ENCODE data around the gene NR2F1. TPM values are rescaled to one million over a fixed set of nuclear protein-coding genes. Genes with fewer than 3 reads are reported as not detected.

NR2F1 gene
- total RNA-seq, 1 donor from 2014 or later: 42.6 TPM

DNA sequence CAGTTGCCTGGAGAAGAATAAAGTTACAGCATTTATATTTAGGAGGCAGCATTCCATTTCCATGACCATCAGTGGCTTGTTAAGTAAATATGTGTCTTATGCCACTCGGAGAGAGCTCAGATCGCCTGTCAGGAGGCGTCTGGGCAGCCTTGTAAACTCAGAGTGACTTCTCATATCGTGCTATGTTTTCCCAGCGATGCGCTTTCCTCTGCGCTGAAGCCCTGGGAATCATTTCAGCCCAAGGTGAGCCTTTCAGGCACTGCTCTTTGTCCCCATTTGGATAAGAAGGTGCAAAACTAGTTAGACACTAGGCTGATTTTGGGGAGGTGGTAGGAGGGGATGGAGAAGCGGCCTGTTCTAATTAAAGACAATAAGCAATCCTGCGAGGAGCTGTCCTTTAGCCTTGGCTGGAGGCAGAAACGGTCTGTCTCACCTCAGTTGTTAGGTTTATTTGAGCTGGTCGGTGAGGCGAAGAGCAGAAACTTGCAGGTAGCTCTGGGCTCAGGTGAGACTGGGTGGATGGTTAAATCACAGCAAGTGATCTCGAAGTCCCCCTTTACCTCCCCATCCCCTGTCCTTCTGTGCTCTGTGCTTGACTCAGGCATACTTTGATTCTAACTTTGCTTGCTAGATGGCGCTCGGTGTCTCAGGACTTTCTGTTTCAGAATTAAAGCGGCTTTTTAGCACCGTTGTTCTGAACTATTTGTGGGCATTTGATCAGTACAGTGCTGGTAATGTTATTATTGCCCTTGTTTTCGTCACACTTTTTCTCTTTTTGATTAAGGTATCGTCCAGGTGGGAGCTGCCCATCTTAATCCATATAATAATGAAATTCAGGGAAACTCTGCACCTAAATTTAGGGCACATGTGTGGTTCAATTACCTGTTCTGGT, 24.6 kb downstream of the NR2F1 start:
- Histone ChIP-seq H3K36me3 (no peaks in the 10 kb centered on the region), H3K27ac (no peak overlapping the region), H3K27me3 (ENCODE audit: low read depth) (peaks cover 89% of the 10 kb centered on the region), H3K4me1 (peaks cover 11% of the 10 kb centered on the region), H3K4me3 (no peak overlapping the region), H3K9me3 (no peaks in the 10 kb centered on the region)
- TF ChIP-seq, protein P1, sequence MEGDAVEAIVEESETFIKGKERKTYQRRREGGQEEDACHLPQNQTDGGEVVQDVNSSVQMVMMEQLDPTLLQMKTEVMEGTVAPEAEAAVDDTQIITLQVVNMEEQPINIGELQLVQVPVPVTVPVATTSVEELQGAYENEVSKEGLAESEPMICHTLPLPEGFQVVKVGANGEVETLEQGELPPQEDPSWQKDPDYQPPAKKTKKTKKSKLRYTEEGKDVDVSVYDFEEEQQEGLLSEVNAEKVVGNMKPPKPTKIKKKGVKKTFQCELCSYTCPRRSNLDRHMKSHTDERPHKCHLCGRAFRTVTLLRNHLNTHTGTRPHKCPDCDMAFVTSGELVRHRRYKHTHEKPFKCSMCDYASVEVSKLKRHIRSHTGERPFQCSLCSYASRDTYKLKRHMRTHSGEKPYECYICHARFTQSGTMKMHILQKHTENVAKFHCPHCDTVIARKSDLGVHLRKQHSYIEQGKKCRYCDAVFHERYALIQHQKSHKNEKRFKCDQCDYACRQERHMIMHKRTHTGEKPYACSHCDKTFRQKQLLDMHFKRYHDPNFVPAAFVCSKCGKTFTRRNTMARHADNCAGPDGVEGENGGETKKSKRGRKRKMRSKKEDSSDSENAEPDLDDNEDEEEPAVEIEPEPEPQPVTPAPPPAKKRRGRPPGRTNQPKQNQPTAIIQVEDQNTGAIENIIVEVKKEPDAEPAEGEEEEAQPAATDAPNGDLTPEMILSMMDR (IDR thresholded peaks at IDR 0.05): peak; percentile 51
- peak; percentile 55 to 79 for ATAC-seq
- intact Hi-C loops (cut with DNase I): loop anchor here (10.0 kb wide), 1 partner anchor 197 kb away; no protein-coding TSS in a partner anchor
- no peak for DNase-seq

DNA sequence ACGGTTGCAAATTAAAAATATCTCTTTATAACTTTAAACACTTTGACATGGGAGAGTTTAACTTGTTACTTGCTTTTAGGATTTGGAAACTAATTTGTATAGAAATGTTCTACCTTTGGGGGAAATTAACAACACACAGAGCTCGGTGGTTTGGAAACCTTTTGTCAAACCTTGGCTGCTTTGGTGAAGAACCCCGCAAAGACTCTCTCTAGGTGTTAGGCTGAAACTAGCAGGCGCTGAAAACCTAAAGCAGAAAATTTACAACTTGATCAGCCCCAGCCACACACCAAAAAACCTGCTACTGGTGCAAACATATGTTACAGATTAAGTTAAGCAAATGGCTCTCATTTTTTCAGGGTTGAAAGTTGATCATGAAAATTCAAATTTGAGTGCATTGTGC, 25.8 kb downstream of the NR2F1 start:
- Histone ChIP-seq H3K27ac (no peak overlapping the region), H3K27me3 (ENCODE audit: low read depth) (peaks cover 89% of the 10 kb centered on the region), H3K36me3 (no peaks in the 10 kb centered on the region), H3K4me1 (peaks cover 15% of the 10 kb centered on the region), H3K4me3 (no peak overlapping the region), H3K9me3 (no peaks in the 10 kb centered on the region)
- TF ChIP-seq, protein P1 (IDR thresholded peaks at IDR 0.05): no peak
- intact Hi-C loops (cut with DNase I): loop anchor here (10.0 kb wide), 1 partner anchor 196 kb away; no protein-coding TSS in a partner anchor
- DNase-seq (no peak), ATAC-seq (no peak)

DNA sequence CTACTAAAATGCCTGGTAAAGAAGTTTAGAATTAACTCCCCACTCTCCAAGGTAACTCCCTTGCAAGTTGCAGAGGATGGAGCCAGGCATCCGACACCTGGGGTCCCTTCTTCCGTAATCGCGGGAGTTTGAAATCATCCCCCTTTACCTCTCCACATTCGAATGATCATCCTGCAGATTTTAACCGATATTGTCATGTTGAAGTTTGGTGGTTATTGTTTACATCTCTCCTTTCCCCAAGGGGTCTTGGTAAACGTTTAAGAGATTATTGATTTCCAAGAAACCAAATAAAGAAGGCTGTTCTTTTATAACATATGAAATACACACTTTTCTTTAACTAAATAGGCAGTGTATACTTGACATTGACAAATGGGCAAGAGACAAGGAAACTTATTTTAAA, 26.7 kb downstream of the NR2F1 start:
- Histone ChIP-seq H3K27ac (no peak overlapping the region), H3K36me3 (no peaks in the 10 kb centered on the region), H3K4me3 (no peak overlapping the region), H3K9me3 (no peaks in the 10 kb centered on the region), H3K27me3 (ENCODE audit: low read depth) (peaks cover 89% of the 10 kb centered on the region), H3K4me1 (peaks cover 15% of the 10 kb centered on the region)
- TF ChIP-seq, protein P1 (IDR thresholded peaks at IDR 0.05): no peak
- intact Hi-C loops (cut with DNase I): loop anchor here (10.0 kb wide), 1 partner anchor 195 kb away; no protein-coding TSS in a partner anchor
- ATAC-seq: no peak
- no peak for DNase-seq

DNA sequence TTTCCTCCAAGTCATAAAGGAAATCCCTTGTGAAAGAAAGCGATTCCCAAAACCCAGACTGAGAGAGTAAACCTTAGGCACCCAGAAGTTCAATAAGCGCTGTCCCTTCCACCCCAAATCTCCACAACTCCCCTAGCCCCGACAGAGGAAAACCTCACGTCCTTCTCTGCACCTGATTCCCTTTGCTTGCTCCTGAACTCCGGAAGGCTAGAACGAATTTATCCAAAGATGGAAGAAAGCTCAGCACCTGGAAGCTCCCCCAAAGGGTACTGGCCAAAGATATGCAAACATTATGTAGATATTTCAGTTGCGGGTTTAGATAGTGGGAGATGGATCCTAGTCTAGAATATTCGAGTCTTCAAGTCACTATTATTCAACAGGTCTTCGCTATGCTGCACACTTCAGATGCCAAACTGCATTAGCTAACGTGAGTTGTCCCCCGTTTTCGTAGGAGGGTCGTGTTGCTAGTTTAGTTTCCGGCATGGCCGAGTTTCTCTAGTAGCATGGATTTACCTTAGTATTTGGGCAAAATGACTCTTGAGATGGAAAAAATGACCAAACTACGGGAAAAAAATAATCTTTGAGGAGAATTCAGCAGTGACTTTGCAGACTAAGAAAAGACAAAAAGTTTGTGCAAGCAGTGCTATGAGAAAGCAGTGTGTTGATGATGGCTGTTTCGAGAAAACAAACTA, 27.7 kb downstream of the NR2F1 start:
- TF ChIP-seq, protein P1 (IDR thresholded peaks at IDR 0.05): no peak

DNA sequence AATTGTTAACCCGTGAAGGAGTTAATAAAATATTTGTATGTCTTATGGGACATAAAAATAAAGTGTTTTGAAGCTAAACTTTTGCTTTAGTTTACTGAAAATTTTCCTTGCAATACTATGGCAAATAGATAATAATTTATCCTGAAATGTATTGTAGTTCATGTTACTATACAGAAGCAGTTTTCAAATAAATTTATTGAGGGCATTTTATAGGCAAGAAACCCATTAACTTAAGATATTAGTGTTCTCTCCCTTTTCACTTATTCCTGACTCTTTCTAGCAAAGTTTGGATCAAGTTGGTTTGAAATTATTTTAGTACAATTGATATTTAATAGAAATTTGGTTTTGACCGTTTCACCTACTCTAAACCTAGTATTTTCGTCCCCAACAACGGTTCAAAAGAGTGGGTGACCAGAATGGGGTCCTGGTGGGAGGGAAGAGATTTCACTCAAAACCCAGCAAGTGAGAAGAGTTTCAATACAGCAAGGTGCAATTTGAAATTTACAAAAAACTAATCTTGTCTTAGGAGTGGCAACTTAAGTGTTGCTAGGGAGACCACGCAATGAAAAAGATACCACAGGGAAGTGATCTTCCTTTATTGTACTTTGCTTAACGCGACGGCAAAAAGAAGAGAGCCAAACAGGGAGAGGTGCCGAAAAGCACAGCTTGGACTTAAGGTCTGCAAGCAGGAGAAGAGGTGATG, 28.4 kb downstream of the NR2F1 start:
- H3K9me3 ChIP-seq: no peaks in the 10 kb centered on the region
- ATAC-seq (no peak), DNase-seq (no peak)
- H3K4me1 ChIP-seq: peaks cover 15% of the 10 kb centered on the region
- no peak overlapping the region for H3K27ac ChIP-seq
- H3K36me3 ChIP-seq: no peaks in the 10 kb centered on the region
- TF ChIP-seq, protein P1 (IDR thresholded peaks at IDR 0.05): no peak
- H3K4me3 ChIP-seq: no peak overlapping the region
- peaks cover 78% of the 10 kb centered on the region for H3K27me3 ChIP-seq (ENCODE audit: low read depth)
- intact Hi-C loops (cut with DNase I): no loop called here

More for the DNA sequence above, 27.7 kb downstream of the NR2F1 start:
- Histone ChIP-seq H3K4me3 (no peak overlapping the region), H3K4me1 (peaks cover 15% of the 10 kb centered on the region), H3K9me3 (no peaks in the 10 kb centered on the region), H3K27ac (no peak overlapping the region), H3K36me3 (no peaks in the 10 kb centered on the region), H3K27me3 (ENCODE audit: low read depth) (peaks cover 79% of the 10 kb centered on the region)
- intact Hi-C loops (cut with DNase I): no loop called here
- ATAC-seq (no peak), DNase-seq (no peak)
